Esophagus squamous epithelium (tissue), 5 donors: ENCODE measurements around the gene DPCD. TPM values are rescaled to one million over a fixed set of nuclear protein-coding genes. Genes with fewer than 3 reads are reported as not detected.

Experiments used
- DNase-seq: peaks from one replicate; lab custom pipeline; 2025; lab: John Stamatoyannopoulos, UW
- H3K27ac ChIP-seq, 4 donors: fragments of 200-600 bp; sonication (generic); one replicate each; pipeline ENCODE4 v1.5.1; 2016 to 2019; ENCODE audit warnings: mild to moderate bottlenecking in 1 of 4
- H3K27me3 ChIP-seq, 4 donors: fragments of 200-600 bp; sonication (generic); 1 replicate in 3 of 4; 2 replicates in 1 of 4; pipeline versions ENCODE4 v1.5.1 to v1.6.0; 2017 to 2021; ENCODE audit warnings: antibody characterized with exemption in 1 of 4
- H3K36me3 ChIP-seq, 3 donors: fragments of 200-600 bp; sonication (generic); one replicate each; pipeline ENCODE4 v1.5.1; 2016 to 2019
- H3K4me1 ChIP-seq, 3 donors: fragments of 200-600 bp; sonication (generic); one replicate each; pipeline ENCODE4 v1.5.1; 2017 to 2019
- H3K4me3 ChIP-seq, 4 donors: fragments of 200-600 bp; sonication (generic); 1 replicate in 3 of 4; 2 replicates in 1 of 4; pipeline ENCODE4 v1.5.1; 2016 to 2019; ENCODE audit warnings: mild to moderate bottlenecking in 2 of 4, moderate library complexity in 1 of 4
- H3K9me3 ChIP-seq, 3 donors: fragments of 200-600 bp; sonication (generic); one replicate each; pipeline ENCODE4 v1.5.1; 2016 to 2019
- CTCF ChIP-seq, 6 experiments: fragments of 450-650 bp in 4 of 6; fragments of 200-600 bp in 2 of 6; sonication (generic) in 2 of 6; IDR thresholded peaks; one replicate each; pipeline ENCODE4 v1.5.1; 2016 to 2019; ENCODE audit warnings: antibody characterized with exemption in 6 of 6, mild to moderate bottlenecking in 4 of 6, moderate library complexity in 4 of 6
- POLR2A ChIP-seq, 4 donors: fragments of 450-650 bp; IDR thresholded peaks; one replicate each; pipeline ENCODE4 v1.6.1; 2017; ENCODE audit warnings: antibody characterized with exemption in 4 of 4, mild to moderate bottlenecking in 4 of 4, moderate library complexity in 3 of 4
- WGBS, 2 donors: methylation state at CpG; one replicate each; pipeline ENCODE4 v1.1.5; 2018; 5-methylcytosine and 5-hydroxymethylcytosine counted together
- intact Hi-C: fragments of 100-400 bp; cut with DNase I; formaldehyde crosslinking; loops from one replicate; pipeline ENCODE4 v1.15.0; 2022
- total RNA-seq, 4 donors: library from RNA; depleted of rRNA; stranded (reverse); fragments of >200 nt; gene quantifications; one replicate each; pipeline ENCODE4 v1.1.0, GENCODE V29; 2016
- donor health status: DM: yes; HTN: yes; CAD: no.

Gene DPCD
- total RNA-seq, 4 donors from 2014 or later: 17.4 to 37.9 (median 28.3) TPM

- intact Hi-C loops: no loop called here
- Histone ChIP-seq H3K4me3 (no peak overlapping the region), H3K4me1 (no peaks in the 10 kb centered on the region), H3K36me3 (peaks cover 0 to 80% (median 0%) of the 10 kb centered on the region in 3 donors), H3K9me3 (no peaks in the 10 kb centered on the region), H3K27me3 (no peaks in the 10 kb centered on the region), H3K27ac (no peak overlapping the region)
- 100% methylated on average over 2 of the region's 2 CpGs; no CpG with 5 or more reads in 1 of the 2 donors for WGBS, 2 donors
- no peak for DNase-seq
- no peak for TF ChIP-seq POLR2A (IDR thresholded peaks at IDR 0.05)
- TF ChIP-seq CTCF (IDR thresholded peaks at IDR 0.05): no peak
These were observed 51.2 kb downstream of the DPCD start for GRCh38 chr10:101639141-101639900.

GRCh38 chr10:101643546-101643945, 55.4 kb downstream of the DPCD start:
- no peak for DNase-seq
- WGBS, 2 donors: 63 to 100% methylated on average over 1 to 3 of the region's 3 CpGs
- Histone ChIP-seq H3K27me3 (no peaks in the 10 kb centered on the region), H3K36me3 (peaks cover 0 to 86% (median 5%) of the 10 kb centered on the region in 3 donors), H3K27ac (no peak overlapping the region), H3K4me3 (no peak overlapping the region), H3K4me1 (no peaks in the 10 kb centered on the region), H3K9me3 (no peaks in the 10 kb centered on the region)
- intact Hi-C loops: no loop called here
- TF ChIP-seq POLR2A (IDR thresholded peaks at IDR 0.05): no peak
- no peak for TF ChIP-seq CTCF (IDR thresholded peaks at IDR 0.05)

- H3K27ac ChIP-seq: no peak overlapping the region
- H3K36me3 ChIP-seq: peaks cover 0 to 86% (median 5%) of the 10 kb centered on the region in 3 donors
- H3K9me3 ChIP-seq: no peaks in the 10 kb centered on the region
- no peaks in the 10 kb centered on the region for H3K4me1 ChIP-seq
- intact Hi-C loops: no loop called here
- H3K4me3 ChIP-seq: no peak overlapping the region
- no peak for TF ChIP-seq CTCF (IDR thresholded peaks at IDR 0.05)
- no peak for TF ChIP-seq POLR2A (IDR thresholded peaks at IDR 0.05)
- no peaks in the 10 kb centered on the region for H3K27me3 ChIP-seq
- no peak for DNase-seq
- WGBS, 2 donors: 67 to 79% methylated on average over 3 of the region's 3 CpGs
These were observed 55.9 kb downstream of the DPCD start for GRCh38 chr10:101644002-101644401.

- no peak overlapping the region for H3K27ac ChIP-seq
- H3K4me3 ChIP-seq: no peak overlapping the region
- H3K36me3 ChIP-seq: peaks cover 0 to 89% (median 5%) of the 10 kb centered on the region in 3 donors
- H3K9me3 ChIP-seq: no peaks in the 10 kb centered on the region
- no peak for DNase-seq
- intact Hi-C loops: no loop called here
- WGBS, 2 donors: 87 to 93% methylated on average over 1 of the region's 1 CpG
- no peaks in the 10 kb centered on the region for H3K4me1 ChIP-seq
- no peak for TF ChIP-seq CTCF (IDR thresholded peaks at IDR 0.05)
- no peak for TF ChIP-seq POLR2A (IDR thresholded peaks at IDR 0.05)
- H3K27me3 ChIP-seq: no peaks in the 10 kb centered on the region
These were observed 57.5 kb downstream of the DPCD start for GRCh38 chr10:101645659-101646058.

- H3K27me3 ChIP-seq: no peaks in the 10 kb centered on the region
- intact Hi-C loops: no loop called here
- H3K4me3 ChIP-seq: no peak overlapping the region
- no peak overlapping the region for H3K27ac ChIP-seq
- 83 to 100% methylated on average over 1 to 5 of the region's 6 CpGs for WGBS, 2 donors
- no peaks in the 10 kb centered on the region for H3K4me1 ChIP-seq
- H3K9me3 ChIP-seq: no peaks in the 10 kb centered on the region
- TF ChIP-seq POLR2A (IDR thresholded peaks at IDR 0.05) (no peak), CTCF (IDR thresholded peaks at IDR 0.05) (no peak)
- H3K36me3 ChIP-seq: peaks cover 0 to 93% (median 5%) of the 10 kb centered on the region in 3 donors
- DNase-seq: no peak
These were observed 58.2 kb downstream of the DPCD start for GRCh38 chr10:101646364-101646763.
